Neuron (in vitro differentiated cells): ENCODE results near the gene BTRC.

Experiments
- H2AFZ ChIP-seq: one replicate; pipeline ENCODE4 v1.6.1; 2013; ENCODE audit warnings: low read depth, mild to moderate bottlenecking, inconsistent platforms, low read length, moderate library complexity
- H3K27me3 ChIP-seq: one replicate; pipeline ENCODE4 v1.6.1; 2013; ENCODE audit warnings: low read length; ENCODE audit not compliant: insufficient read depth
- H3K36me3 ChIP-seq: one replicate; pipeline ENCODE4 v1.6.1; 2013; ENCODE audit warnings: low read length; ENCODE audit not compliant: insufficient read depth
- H3K4me1 ChIP-seq: one replicate; pipeline ENCODE4 v1.6.1; 2013; ENCODE audit warnings: low read length; ENCODE audit not compliant: insufficient read depth
- H3K4me3 ChIP-seq: 2 replicates; pipeline ENCODE4 v1.5.1; 2013; ENCODE audit warnings: mild to moderate bottlenecking, low read length, moderate library complexity
- H3K9me3 ChIP-seq: one replicate; pipeline ENCODE4 v1.6.1; 2013; ENCODE audit warnings: low read length

BTRC gene

DNA sequence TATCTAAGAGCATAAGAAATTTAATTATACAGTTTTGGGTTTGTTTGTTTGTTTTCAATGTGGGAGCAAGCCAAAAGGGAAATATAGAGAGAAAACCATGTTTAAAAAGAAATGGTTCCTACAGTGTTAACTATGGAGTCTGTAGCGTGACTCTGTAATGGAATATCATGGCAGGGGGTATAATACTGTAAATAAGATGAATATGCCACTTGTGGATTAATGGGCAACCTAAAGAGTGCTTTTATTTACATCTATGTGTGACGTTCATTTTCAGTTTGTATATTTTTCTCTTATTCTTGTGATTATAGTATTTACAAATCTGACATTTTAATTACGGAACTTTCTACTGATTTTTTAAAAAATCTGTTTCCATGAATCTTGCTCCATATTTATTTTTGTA lies 138.2 kb downstream of the BTRC start:
- Histone ChIP-seq H3K4me1 (peaks cover 30% of the 10 kb centered on the region), H2AFZ (no peak overlapping the region), H3K9me3 (no peaks in the 10 kb centered on the region), H3K4me3 (no peak overlapping the region), H3K27me3 (no peaks in the 10 kb centered on the region), H3K36me3 (no peaks in the 10 kb centered on the region)

DNA sequence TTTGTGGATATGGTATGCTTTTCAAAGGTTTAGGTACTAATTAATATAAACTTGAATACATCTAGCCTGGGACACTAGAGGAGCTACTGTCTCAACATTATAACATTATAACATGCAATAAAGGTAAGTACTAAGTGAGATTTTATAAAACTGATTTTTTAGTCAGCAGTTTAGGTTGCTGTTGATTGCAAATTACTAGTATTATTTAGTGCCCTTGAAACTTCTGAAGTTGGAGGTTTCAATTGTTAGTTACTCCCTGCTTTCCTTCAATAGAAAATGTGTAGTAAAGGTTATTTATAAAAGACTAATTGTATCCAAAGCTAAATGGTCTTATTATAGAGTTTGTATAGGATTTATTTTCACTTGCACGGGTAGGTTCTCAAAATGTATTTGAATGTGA lies 138.8 kb downstream of the BTRC start:
- no peaks in the 10 kb centered on the region for H3K27me3 ChIP-seq
- H3K36me3 ChIP-seq = no peaks in the 10 kb centered on the region
- H2AFZ ChIP-seq = no peak overlapping the region
- peaks cover 24% of the 10 kb centered on the region for H3K4me1 ChIP-seq
- no peak overlapping the region for H3K4me3 ChIP-seq
- H3K9me3 ChIP-seq = no peaks in the 10 kb centered on the region

DNA sequence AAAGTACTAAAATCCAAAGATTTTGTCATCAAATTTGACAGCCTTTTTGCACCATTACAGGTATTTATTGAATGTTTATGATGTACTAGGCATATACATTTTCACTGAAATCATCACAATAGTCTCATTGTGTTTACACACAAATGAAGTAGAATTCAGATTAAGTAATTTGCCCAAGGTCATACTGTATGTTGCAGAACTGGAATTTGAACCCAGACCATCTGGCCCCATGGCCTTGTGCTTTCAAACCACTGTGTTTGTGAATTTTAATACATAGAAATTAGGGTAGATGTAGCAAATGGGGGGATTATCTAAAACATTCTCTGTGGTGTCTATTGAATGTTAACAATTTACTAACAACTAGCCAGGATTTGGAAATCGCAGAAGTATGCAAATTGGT lies 139.3 kb downstream of the BTRC start:
- Histone ChIP-seq H2AFZ (no peak overlapping the region), H3K4me3 (no peak overlapping the region)

DNA sequence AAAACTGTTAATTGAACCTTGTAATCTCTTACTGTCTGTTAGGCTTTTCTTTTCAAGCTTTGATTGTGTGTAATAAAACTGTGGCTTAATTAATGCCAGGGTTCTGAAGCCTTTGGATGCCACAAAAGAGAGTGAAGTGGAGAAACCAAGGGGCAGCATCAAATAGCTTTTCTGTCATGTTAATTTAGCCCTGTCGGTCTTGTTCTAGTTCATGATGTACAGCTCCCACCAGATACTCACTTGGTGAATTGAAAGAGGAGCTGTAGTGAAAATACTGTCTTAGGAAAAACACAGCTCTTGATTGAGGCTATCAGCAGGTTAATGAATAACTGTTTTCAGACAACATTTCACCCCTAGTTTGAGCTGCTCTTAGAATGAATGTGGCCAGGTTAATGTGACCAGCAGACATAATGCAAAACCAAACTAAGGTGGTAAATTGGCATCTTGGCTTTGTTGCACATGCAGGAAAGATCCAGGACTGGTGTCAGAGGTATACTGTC lies 139.9 kb downstream of the BTRC start:
- Histone ChIP-seq H2AFZ (no peak overlapping the region), H3K36me3 (no peaks in the 10 kb centered on the region), H3K4me1 (peaks cover 22% of the 10 kb centered on the region), H3K4me3 (no peak overlapping the region), H3K9me3 (no peaks in the 10 kb centered on the region), H3K27me3 (no peaks in the 10 kb centered on the region)

More for the DNA sequence above, 139.3 kb downstream of the BTRC start:
- Histone ChIP-seq H3K4me1 (peaks cover 24% of the 10 kb centered on the region), H3K36me3 (no peaks in the 10 kb centered on the region), H3K9me3 (no peaks in the 10 kb centered on the region), H3K27me3 (no peaks in the 10 kb centered on the region)

DNA sequence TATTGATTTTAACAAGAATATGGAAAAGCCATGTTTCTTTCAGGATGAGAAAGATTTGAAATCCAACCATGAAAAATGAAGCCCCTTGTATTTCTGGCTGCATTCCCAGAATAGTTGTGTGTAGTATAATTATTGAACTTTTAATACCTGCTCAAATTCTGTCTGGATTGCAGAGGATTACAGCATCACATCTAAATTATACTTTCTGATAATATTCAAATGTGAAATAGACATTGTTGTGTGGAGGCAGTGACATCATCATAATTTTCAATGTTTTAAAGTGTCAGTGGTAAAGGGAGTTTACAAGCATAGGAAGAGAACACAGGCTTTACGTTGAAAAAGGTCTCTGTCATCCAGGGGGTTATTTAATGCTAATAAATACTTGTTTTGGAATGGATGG lies 140.7 kb downstream of the BTRC start:
- Histone ChIP-seq H3K4me1 (peaks cover 13% of the 10 kb centered on the region), H2AFZ (no peak overlapping the region), H3K9me3 (no peaks in the 10 kb centered on the region), H3K4me3 (no peak overlapping the region), H3K36me3 (no peaks in the 10 kb centered on the region), H3K27me3 (no peaks in the 10 kb centered on the region)

DNA sequence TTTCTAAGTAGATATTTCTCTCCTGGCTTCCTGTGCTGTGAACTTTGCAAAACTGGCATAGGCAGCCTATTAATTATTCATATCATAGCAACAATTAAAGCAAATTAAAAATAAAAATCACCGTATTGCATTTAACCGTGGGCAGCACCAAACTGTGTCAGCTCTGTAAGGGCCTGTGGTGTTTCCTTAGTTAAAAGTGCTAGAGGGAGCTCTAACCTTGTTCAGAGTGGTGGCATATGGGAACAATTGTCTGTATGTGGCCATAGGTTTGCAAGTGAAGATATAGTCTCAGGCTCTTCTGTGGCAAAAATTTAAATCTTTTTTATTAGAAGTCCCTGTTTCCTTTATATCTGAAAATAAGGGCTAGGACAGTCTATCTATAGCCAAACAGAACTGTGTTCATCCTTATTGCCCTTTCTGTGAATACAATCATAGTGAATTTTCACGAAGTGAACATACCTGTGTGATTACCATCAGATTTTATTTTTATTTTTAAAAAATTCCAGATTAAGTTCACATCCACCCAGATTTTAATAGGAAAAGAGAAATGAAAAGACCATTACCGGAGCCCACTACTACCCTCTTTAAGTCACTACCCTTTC lies 141.5 kb downstream of the BTRC start:
- Histone ChIP-seq H3K27me3 (no peaks in the 10 kb centered on the region), H3K36me3 (no peaks in the 10 kb centered on the region), H2AFZ (no peak overlapping the region), H3K9me3 (no peaks in the 10 kb centered on the region), H3K4me3 (no peak overlapping the region), H3K4me1 (peaks cover 8% of the 10 kb centered on the region)

DNA sequence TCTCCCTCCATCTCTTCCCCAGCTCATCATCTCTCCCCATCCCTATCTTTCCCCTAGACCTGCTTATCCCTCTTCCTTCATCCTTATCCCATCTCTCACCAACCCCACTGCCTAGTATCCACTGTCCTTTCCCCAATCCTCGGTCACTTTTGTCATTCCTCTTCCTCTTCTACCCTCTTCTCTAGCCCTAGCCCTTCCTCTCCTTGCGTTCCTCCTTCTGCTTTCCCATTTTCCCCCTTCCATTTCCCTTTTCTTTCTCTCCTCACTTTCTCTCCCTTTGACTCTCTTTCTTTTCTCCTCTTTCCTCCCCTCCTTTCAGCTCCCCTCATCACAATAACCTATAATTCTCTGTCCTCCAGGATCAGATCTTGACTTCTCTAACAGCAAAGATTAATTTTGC lies 150.5 kb downstream of the BTRC start:
- Histone ChIP-seq H3K36me3 (no peaks in the 10 kb centered on the region), H3K9me3 (no peaks in the 10 kb centered on the region), H2AFZ (no peak overlapping the region), H3K4me1 (peaks cover 8% of the 10 kb centered on the region), H3K4me3 (no peak overlapping the region), H3K27me3 (no peaks in the 10 kb centered on the region)

DNA sequence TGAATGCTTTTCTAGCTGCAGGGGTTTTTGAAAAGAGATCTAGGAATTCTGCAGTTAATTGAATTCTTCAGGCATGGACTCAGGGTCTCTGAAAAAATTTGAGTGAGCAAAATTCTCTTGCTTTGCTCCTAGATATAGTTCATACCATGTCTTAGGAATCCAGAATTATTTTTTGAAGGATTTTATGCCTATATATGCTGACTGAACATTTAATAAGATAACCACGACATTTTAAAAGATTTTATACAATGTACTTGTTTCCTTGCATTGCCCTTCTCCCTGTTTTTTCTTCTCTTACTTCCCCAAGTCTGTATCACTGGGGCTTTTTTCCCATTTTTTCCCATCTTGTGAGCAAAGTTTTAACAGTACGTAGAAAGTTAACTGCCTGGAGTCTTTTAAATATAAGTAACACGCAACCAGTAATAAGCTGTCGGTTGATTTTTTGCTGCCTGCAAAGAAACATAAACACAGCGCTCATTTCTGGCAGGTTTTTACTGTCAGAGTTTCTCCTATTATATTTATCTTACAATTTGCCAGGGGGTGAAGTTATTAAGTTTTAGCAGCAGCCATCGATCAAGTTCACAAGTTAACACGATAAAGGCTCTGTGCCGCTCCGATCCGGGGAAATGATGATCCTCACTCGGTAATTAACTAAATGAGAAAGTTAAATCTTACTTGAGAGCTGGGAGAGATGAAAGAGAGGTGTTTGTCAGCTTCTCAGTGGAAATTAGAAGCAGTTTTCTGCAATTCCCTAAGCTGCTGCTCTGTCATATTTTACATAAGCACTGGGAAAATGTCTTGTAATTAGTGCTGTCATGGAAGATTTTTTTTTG lies 153.1 kb downstream of the BTRC start:
- H3K4me3 ChIP-seq = no peak overlapping the region
- no peaks in the 10 kb centered on the region for H3K9me3 ChIP-seq
- no peak overlapping the region for H2AFZ ChIP-seq
- peaks cover 8% of the 10 kb centered on the region for H3K4me1 ChIP-seq
- no peaks in the 10 kb centered on the region for H3K36me3 ChIP-seq
- no peaks in the 10 kb centered on the region for H3K27me3 ChIP-seq

DNA sequence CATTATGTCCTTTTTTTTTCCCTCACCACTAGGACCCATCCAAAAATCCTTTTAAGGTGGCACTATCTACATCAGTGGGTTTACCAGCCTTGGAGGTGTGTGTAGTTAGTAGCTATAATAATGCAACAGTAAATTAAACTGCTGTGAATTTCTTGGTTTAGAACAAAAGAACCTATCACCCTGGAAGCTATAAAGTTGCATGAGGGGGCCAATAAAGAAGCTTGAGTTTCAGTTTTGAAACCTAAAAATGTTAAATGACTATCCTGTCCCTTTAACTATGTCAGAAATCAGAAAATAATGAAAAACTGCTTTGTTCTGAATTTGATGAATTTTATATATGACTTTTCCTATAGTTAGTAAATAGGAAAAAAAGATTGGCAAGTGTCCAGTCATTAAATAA lies 153.9 kb downstream of the BTRC start:
- Histone ChIP-seq H3K4me1 (peaks cover 13% of the 10 kb centered on the region), H3K4me3 (no peak overlapping the region), H3K27me3 (no peaks in the 10 kb centered on the region), H2AFZ (no peak overlapping the region), H3K9me3 (no peaks in the 10 kb centered on the region), H3K36me3 (no peaks in the 10 kb centered on the region)

DNA sequence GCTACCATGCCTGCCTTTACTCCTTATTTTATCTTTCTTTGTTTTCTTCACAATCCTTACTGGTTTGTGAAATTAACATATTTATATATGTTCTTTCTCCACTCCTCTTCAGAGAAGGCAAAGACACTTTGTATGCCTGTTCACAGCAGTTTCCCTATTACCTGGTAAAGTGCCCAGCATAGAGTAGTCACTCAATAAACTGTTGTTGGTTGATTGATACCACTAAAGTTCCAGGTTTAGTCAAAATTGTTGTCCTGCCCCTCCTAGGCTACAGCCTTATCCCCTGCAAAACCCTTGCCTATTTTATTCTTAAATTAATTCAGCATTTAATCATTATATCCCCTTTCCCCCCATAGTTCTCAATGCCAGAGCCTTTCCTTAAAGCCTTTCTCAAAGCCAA lies 158.0 kb downstream of the BTRC start:
- Histone ChIP-seq H3K4me3 (no peak overlapping the region), H2AFZ (no peak overlapping the region), H3K9me3 (no peaks in the 10 kb centered on the region), H3K4me1 (peaks cover 6% of the 10 kb centered on the region), H3K36me3 (no peaks in the 10 kb centered on the region), H3K27me3 (no peaks in the 10 kb centered on the region)

DNA sequence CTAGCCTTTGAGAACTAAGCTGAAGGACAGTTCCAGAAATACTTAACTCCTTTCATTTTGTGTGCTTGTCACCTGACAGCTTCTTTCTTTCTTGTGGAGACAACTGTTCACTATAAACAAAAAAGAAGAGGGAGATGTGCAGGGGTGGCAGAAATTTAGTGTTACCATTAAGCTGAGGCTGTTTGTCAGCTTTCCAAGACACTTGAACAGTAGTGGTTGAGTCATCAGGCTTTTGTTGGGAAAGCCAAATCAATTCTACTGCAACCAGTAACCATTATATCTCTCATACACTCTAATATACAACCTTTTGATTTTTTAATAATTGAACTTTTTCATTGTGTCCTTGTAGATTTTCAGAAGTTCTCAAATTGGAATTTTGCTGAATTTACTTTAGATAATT lies 158.8 kb downstream of the BTRC start:
- Histone ChIP-seq H3K36me3 (no peaks in the 10 kb centered on the region), H2AFZ (no peak overlapping the region), H3K27me3 (no peaks in the 10 kb centered on the region), H3K4me1 (peaks cover 5% of the 10 kb centered on the region), H3K4me3 (no peak overlapping the region), H3K9me3 (no peaks in the 10 kb centered on the region)

DNA sequence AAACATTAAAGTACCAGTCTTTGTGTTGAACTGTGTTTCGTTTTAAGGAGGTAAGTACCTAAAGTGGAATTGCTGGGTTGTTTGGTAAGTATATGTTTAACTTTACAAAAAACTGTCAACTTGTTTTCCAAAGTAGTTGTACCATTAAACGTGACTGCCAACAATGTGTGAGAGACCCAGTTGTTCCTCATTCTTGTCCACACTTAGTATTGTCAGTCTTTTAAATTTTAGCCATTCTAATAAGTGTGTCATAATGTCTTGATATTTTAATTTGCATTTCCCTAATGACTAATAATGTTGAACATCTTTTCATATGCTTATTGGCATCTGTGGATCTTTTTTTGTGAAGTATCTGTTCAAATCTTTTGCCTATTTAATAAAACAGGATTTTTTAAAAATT lies 159.8 kb downstream of the BTRC start:
- no peaks in the 10 kb centered on the region for H3K9me3 ChIP-seq
- no peak overlapping the region for H2AFZ ChIP-seq
- H3K27me3 ChIP-seq = no peaks in the 10 kb centered on the region
- H3K4me1 ChIP-seq = peaks cover 5% of the 10 kb centered on the region
- no peaks in the 10 kb centered on the region for H3K36me3 ChIP-seq
- no peak overlapping the region for H3K4me3 ChIP-seq

DNA sequence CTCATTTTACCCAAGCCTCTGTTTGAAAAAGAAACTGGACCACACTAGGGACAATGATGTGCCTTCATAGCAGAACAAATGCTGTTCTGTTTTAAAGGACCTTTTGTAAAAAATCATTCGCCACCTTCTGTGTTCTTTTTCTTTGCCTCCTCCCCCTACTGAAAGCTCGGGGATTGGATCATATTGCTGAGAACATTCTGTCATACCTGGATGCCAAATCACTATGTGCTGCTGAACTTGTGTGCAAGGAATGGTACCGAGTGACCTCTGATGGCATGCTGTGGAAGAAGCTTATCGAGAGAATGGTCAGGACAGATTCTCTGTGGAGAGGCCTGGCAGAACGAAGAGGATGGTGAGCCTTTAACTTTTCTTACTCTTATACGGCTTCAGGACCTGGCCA lies 171.9 kb downstream of the BTRC start:
- Histone ChIP-seq H3K4me3 (no peak overlapping the region), H2AFZ (no peak overlapping the region), H3K4me1 (no peaks in the 10 kb centered on the region), H3K27me3 (no peaks in the 10 kb centered on the region), H3K9me3 (no peaks in the 10 kb centered on the region), H3K36me3 (no peaks in the 10 kb centered on the region)
